H1 (cell line): ENCODE measurements around the gene PLCH2. TPM values are rescaled to one million over a fixed set of nuclear protein-coding genes. Genes with fewer than 3 reads are reported as not detected.

Experiments used
- CTCF ChIA-PET: fragments of 300-600 bp; sonication (Branson Sonifier 250); formaldehyde crosslinking; loops from one replicate; lab custom pipeline; 2021; ENCODE audit not compliant: partially characterized antibody; lab: Charles Lee
- POLR2A ChIA-PET: fragments of 300-600 bp; sonication (Branson Sonifier 250); formaldehyde crosslinking; loops from one replicate; lab custom pipeline; 2021; ENCODE audit warnings: inconsistent platforms; ENCODE audit not compliant: partially characterized antibody; lab: Charles Lee
- DNase-seq, 2 experiments: peaks; one replicate each; pipeline versions ENCODE4 v3.0.0 to v3.0.0-alpha.2; 2010 to 2022; ENCODE audit warnings: low spot score in 2 of 2, low read depth in 1 of 2, mixed read lengths in 1 of 2
- FAIRE-seq: peaks from 2 replicates; lab custom pipeline; 2011; peaks lifted over from hg19 to GRCh38; lab: Jason Lieb, UNC
- H2AFZ ChIP-seq: 2 replicates; pipeline ENCODE4 v1.8.1; 2012; ENCODE audit warnings: low read length, inconsistent platforms
- H2AK5ac ChIP-seq: 2 replicates; pipeline ENCODE4 v1.6.1; 2013; ENCODE audit warnings: low read depth, low read length
- H2BK120ac ChIP-seq: replicated peaks from 2 replicates; pipeline ENCODE3; 2013; ENCODE audit warnings: low read depth, low read length, inconsistent platforms
- H2BK12ac ChIP-seq: 2 replicates; pipeline ENCODE4 v1.6.1; 2013; ENCODE audit warnings: low read depth, low read length
- H2BK15ac ChIP-seq: 2 replicates; pipeline ENCODE4 v1.6.1; 2013; ENCODE audit warnings: low read length
- H2BK20ac ChIP-seq: 2 replicates; pipeline ENCODE4 v1.6.1; 2013; ENCODE audit warnings: low read length
- H2BK5ac ChIP-seq: 2 replicates; pipeline ENCODE4 v1.6.1; 2013; ENCODE audit warnings: low read depth, low read length
- H3K14ac ChIP-seq: 2 replicates; pipeline ENCODE4 v1.6.1; 2013; ENCODE audit warnings: inconsistent platforms; ENCODE audit not compliant: insufficient read length
- H3K18ac ChIP-seq: 2 replicates; pipeline ENCODE4 v1.6.1; 2013; ENCODE audit warnings: low read length; ENCODE audit errors: extremely low read depth
- H3K23ac ChIP-seq: 2 replicates; pipeline ENCODE4 v1.6.1; 2013; ENCODE audit warnings: inconsistent platforms; ENCODE audit not compliant: insufficient read length
- H3K23me2 ChIP-seq: 2 replicates; pipeline ENCODE4 v1.6.1; 2013; ENCODE audit warnings: low read depth, low read length
- H3K27ac ChIP-seq: 2 replicates; pipeline ENCODE4 v1.6.1; 2011; ENCODE audit warnings: low read depth, low read length, inconsistent platforms
- H3K27me3 ChIP-seq, 4 experiments: replicated peaks in 1 of 4; 1 replicate in 1 of 4; 2 replicates in 3 of 4; pipeline versions ENCODE4 v1.6.1 to v1.8.1; 2011 to 2013; ENCODE audit warnings: low read length in 3 of 4, mild to moderate bottlenecking in 3 of 4, inconsistent platforms in 2 of 4, mixed read lengths in 2 of 4, moderate library complexity in 1 of 4; ENCODE audit not compliant: control insufficient read depth in 3 of 4, insufficient read depth in 3 of 4; ENCODE audit errors: extremely low read depth in 1 of 4
- H3K36me3 ChIP-seq, 4 experiments: 2 replicates each; pipeline versions ENCODE4 v1.6.1 to v1.8.1; 2011 to 2013; ENCODE audit warnings: mild to moderate bottlenecking in 4 of 4, low read length in 3 of 4, moderate library complexity in 2 of 4, control low read depth in 1 of 4, inconsistent platforms in 1 of 4; ENCODE audit not compliant: insufficient read depth in 4 of 4, control insufficient read depth in 2 of 4
- H3K4ac ChIP-seq: replicated peaks from 2 replicates; pipeline ENCODE3; 2013; ENCODE audit warnings: low read length, low read depth, mixed read lengths, inconsistent platforms; ENCODE audit not compliant: insufficient read length
- H3K4me1 ChIP-seq, 4 experiments: replicated peaks in 1 of 4; 1 replicate in 1 of 4; 2 replicates in 3 of 4; pipeline versions ENCODE4 v1.6.1 to v1.8.1; 2011 to 2013; ENCODE audit warnings: low read length in 3 of 4, inconsistent platforms in 2 of 4, mixed read lengths in 1 of 4; ENCODE audit not compliant: insufficient read depth in 4 of 4, control insufficient read depth in 3 of 4
- H3K4me2 ChIP-seq, 2 experiments: 2 replicates each; pipeline versions ENCODE4 v1.6.1 to v1.8.1; 2011 to 2013; ENCODE audit warnings: low read depth in 2 of 2, low read length in 2 of 2, control low read depth in 1 of 2, inconsistent platforms in 1 of 2, mild to moderate bottlenecking in 1 of 2; ENCODE audit not compliant: insufficient read depth in 1 of 2
- H3K4me3 ChIP-seq, 4 experiments: fragments of 200-600, 300-600 bp in 1 of 4; sonication (generic), shearing (Covaris generic), sonication (Bioruptor Twin) in 1 of 4; 2 replicates each; pipeline versions ENCODE4 v1.5.1 to v1.8.1; 2011 to 2016; ENCODE audit warnings: low read length in 4 of 4, low read depth in 3 of 4, control low read depth in 2 of 4, inconsistent platforms in 2 of 4, mild to moderate bottlenecking in 2 of 4, mixed read lengths in 1 of 4, moderate library complexity in 1 of 4; ENCODE audit not compliant: insufficient read depth in 2 of 4; ENCODE audit errors: extremely low read depth in 1 of 4
- H3K56ac ChIP-seq: replicated peaks from 2 replicates; pipeline ENCODE3; 2013; ENCODE audit warnings: low read depth, mild to moderate bottlenecking, mixed read lengths, low read length, inconsistent platforms; ENCODE audit not compliant: insufficient read length
- H3K79me1 ChIP-seq: 2 replicates; pipeline ENCODE4 v1.6.1; 2013; ENCODE audit warnings: low read depth, low read length, control low read depth
- H3K79me2 ChIP-seq, 2 experiments: 2 replicates each; pipeline versions ENCODE4 v1.6.1 to v1.8.1; 2012 to 2013; ENCODE audit warnings: low read length in 2 of 2, mild to moderate bottlenecking in 2 of 2, inconsistent platforms in 1 of 2; ENCODE audit not compliant: insufficient read depth in 2 of 2, control insufficient read depth in 1 of 2
- H3K9ac ChIP-seq, 4 experiments: replicated peaks in 1 of 4; 1 replicate in 1 of 4; 2 replicates in 3 of 4; pipeline versions ENCODE4 v1.6.1 to v1.8.1; 2011 to 2013; ENCODE audit warnings: low read depth in 3 of 4, low read length in 3 of 4, control low read depth in 2 of 4, mild to moderate bottlenecking in 2 of 4, moderate library complexity in 2 of 4, inconsistent platforms in 1 of 4; ENCODE audit errors: extremely low read depth in 1 of 4
- H3K9me3 ChIP-seq, 2 experiments: 2 replicates each; pipeline versions ENCODE4 v1.6.1 to v1.8.1; 2012 to 2013; ENCODE audit warnings: mild to moderate bottlenecking in 2 of 2, moderate library complexity in 2 of 2, control low read depth in 1 of 2, inconsistent platforms in 1 of 2, low read depth in 1 of 2, low read length in 1 of 2, mixed read lengths in 1 of 2; ENCODE audit not compliant: insufficient read depth in 2 of 2
- H4K20me1 ChIP-seq, 2 experiments: replicated peaks in 1 of 2; 2 replicates each; pipeline versions ENCODE3 to v1.8.1; 2011 to 2013; ENCODE audit warnings: inconsistent platforms in 2 of 2, low read length in 2 of 2, mild to moderate bottlenecking in 1 of 2; ENCODE audit not compliant: insufficient read depth in 2 of 2, control insufficient read depth in 1 of 2
- H4K5ac ChIP-seq: 2 replicates; pipeline ENCODE4 v1.6.1; 2013; ENCODE audit warnings: low read length, low read depth, mixed read lengths, inconsistent platforms; ENCODE audit not compliant: insufficient read length
- H4K8ac ChIP-seq: 2 replicates; pipeline ENCODE4 v1.8.0; 2013; ENCODE audit warnings: mild to moderate bottlenecking, moderate library complexity, low read length, inconsistent platforms; ENCODE audit not compliant: insufficient read depth; ENCODE audit errors: extremely low read depth
- H4K91ac ChIP-seq: replicated peaks from 2 replicates; pipeline ENCODE3; 2013; ENCODE audit warnings: low read length, mixed read lengths, inconsistent platforms; ENCODE audit not compliant: insufficient read length
- CTBP2 ChIP-seq: IDR thresholded peaks from 2 replicates; pipeline ENCODE4 v1.7.0; 2011; ENCODE audit warnings: borderline replicate concordance, mild to moderate bottlenecking, moderate library complexity, mixed read lengths, low read length; ENCODE audit not compliant: insufficient read depth, insufficient read length
- EGR1 ChIP-seq: IDR thresholded peaks from 2 replicates; pipeline ENCODE4 v1.6.1; 2011; ENCODE audit warnings: low read depth, low read length, borderline replicate concordance
- FOSL1 ChIP-seq: IDR thresholded peaks from 2 replicates; pipeline ENCODE4 v1.6.1; 2011; ENCODE audit warnings: mild to moderate bottlenecking, low read depth, low read length, moderate library complexity; ENCODE audit not compliant: insufficient read depth
- KDM4A ChIP-seq: IDR thresholded peaks from one replicate; pipeline ENCODE4 v1.7.1; 2012; ENCODE audit warnings: low read depth, mild to moderate bottlenecking, moderate library complexity, low read length, inconsistent platforms; ENCODE audit not compliant: severe bottlenecking
- NANOG ChIP-seq: IDR thresholded peaks from 2 replicates; pipeline ENCODE4 v1.6.1; 2011; ENCODE audit warnings: low read length, low read depth, mild to moderate bottlenecking, inconsistent platforms; ENCODE audit not compliant: insufficient read depth, poor library complexity, severe bottlenecking
- SIRT6 ChIP-seq: IDR thresholded peaks from one replicate; pipeline ENCODE4 v1.7.1; 2012; ENCODE audit warnings: low read length, inconsistent platforms
- SUZ12 ChIP-seq: fragments of 200-600 bp; sonication (generic); IDR thresholded peaks from 2 replicates; pipeline ENCODE4 v1.6.1; 2012; ENCODE audit warnings: mild to moderate bottlenecking, inconsistent platforms, low read length, moderate library complexity, mixed read lengths
- TEAD4 ChIP-seq: IDR thresholded peaks from 2 replicates; pipeline ENCODE4 v1.6.1; 2012; ENCODE audit warnings: low read depth, low read length, inconsistent platforms, mixed read lengths
- WGBS, 2 experiments: shearing (Covaris generic) in 1 of 2; methylation state at CpG; one replicate each; pipeline versions ENCODE4 v1.1.6 to v1.1.7; 2013 to 2015; ENCODE audit warnings: low lambda C conversion rate in 2 of 2, mixed read lengths in 2 of 2, inconsistent platforms in 1 of 2, low coverage in 1 of 2, missing lambda C conversion rate in 1 of 2; ENCODE audit not compliant: insufficient replicate concordance in 2 of 2, insufficient coverage in 1 of 2, insufficient read length in 1 of 2; ENCODE audit errors: extremely low coverage in 1 of 2, missing lambda C conversion rate in 1 of 2; 5-methylcytosine and 5-hydroxymethylcytosine counted together
- polyA plus RNA-seq, 7 experiments: library from polyadenylated mRNA; depleted of rRNA in 3 of 7; stranded (reverse) in 5 of 7; unstranded in 2 of 7; fragments of >200 nt in 5 of 7; fragments of 200-250 nt in 2 of 7; gene quantifications; 1 replicate in 5 of 7; 2 replicates in 1 of 7; 4 replicates in 1 of 7; pipeline versions ENCODE4 v1.2.1 to v1.2.3, GENCODE V29; 2011 to 2013; ENCODE audit warnings: missing spikeins in 2 of 7, mixed read lengths in 2 of 7
- total RNA-seq: library from RNA; stranded (reverse); fragmentation: NEBNext Ultra II Directional; extraction: Animal tissue kit (Norgen Biotek cat#: 25700); gene quantifications from 2 replicates; pipeline ENCODE4 v1.2.1, GENCODE V29; 2021
- TF ChIP-seq, protein P1 (sequence below), 3 experiments: IDR thresholded peaks; 1 replicate in 2 of 3; 2 replicates in 1 of 3; pipeline versions ENCODE4 v1.5.1 to v1.6.1; 2011; ENCODE audit warnings: low read length in 3 of 3, mild to moderate bottlenecking in 3 of 3, inconsistent platforms in 2 of 3, low read depth in 1 of 3, moderate library complexity in 1 of 3; ENCODE audit not compliant: insufficient read depth in 1 of 3; ENCODE audit errors: control extremely low read depth in 1 of 3
- TF ChIP-seq, protein P2 (sequence below): IDR thresholded peaks from 2 replicates; pipeline ENCODE4 v1.6.1; 2011; ENCODE audit warnings: low read depth, mild to moderate bottlenecking, low read length; ENCODE audit not compliant: insufficient read depth

PLCH2 gene
- total and polyA plus RNA-seq, 2 of the 8 experiments (the other 6 are each of a cell fraction or from before 2014, with no cell fraction given) = 0.14 to 0.19 TPM

DNA sequence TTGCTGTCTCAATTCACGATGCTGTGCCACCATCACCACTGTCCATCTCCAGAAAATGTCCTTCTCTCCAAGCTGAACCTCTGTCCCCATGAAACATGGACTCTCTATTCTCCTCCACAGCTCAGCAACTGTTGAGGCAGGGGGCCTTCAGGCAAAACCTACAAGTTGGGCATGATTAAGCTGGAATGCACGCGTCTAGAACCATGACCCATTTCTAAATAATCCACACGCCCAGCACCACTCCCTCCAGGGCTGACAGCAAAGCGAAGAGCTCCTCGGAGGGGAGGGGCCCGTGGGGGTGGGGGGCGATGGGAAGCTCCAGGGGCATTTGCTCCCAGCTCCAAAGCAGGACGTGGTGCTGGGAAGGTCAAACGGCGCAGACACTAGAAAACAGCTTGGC, 57.3 kb downstream of the PLCH2 start:
- Histone ChIP-seq H3K4me2 (no peak overlapping the region), H3K4me3 (no peak overlapping the region), H2BK20ac (no peak overlapping the region), H3K56ac (no peak overlapping the region), H3K27me3 (peaks cover 17 to 84% (median 64%) of the 10 kb centered on the region in 4 experiments), H3K79me2 (no peaks in the 10 kb centered on the region), H3K18ac (no peak overlapping the region), H4K91ac (no peak overlapping the region), H3K23me2 (peaks cover 4% of the 10 kb centered on the region; the same call in 1 of the 2 replicates), H3K4me1 (peaks cover 0 to 24% (median 15%) of the 10 kb centered on the region in 4 experiments; a peak in 6 of 7 replicates), H2AK5ac (no peak overlapping the region), H2BK120ac (no peak overlapping the region), H3K79me1 (no peaks in the 10 kb centered on the region), H2BK12ac (no peak overlapping the region), H3K14ac (no peak overlapping the region), H4K8ac (no peak overlapping the region), H3K4ac (no peak overlapping the region), H2BK5ac (no peak overlapping the region), H2AFZ (no peak overlapping the region), H3K36me3 (no peaks in the 10 kb centered on the region), H3K9me3 (no peaks in the 10 kb centered on the region), H3K9ac (no peak overlapping the region), H2BK15ac (no peak overlapping the region), H3K23ac (no peak overlapping the region), H4K20me1 (peaks cover 0 to 10% of the 10 kb centered on the region in 2 experiments), H3K27ac (no peak overlapping the region), H4K5ac (no peak overlapping the region)
- FAIRE-seq (no peak), DNase-seq (no peak)
- POLR2A ChIA-PET = interaction anchor here (1.2 kb wide), 1 partner anchor 23 kb away, joined by 5 read pairs; no protein-coding TSS in a partner anchor
- WGBS, 2 experiments = 79% methylated on average over 11 of the region's 11 CpGs; no CpG with 5 or more reads in 1 of the 2 experiments
- CTCF ChIA-PET = interaction anchor here (1.3 to 3.7 kb wide), 5 partner anchors 11 to 56 kb away, joined by 3 to 16 read pairs (median 5); no protein-coding TSS in a partner anchor
- TF ChIP-seq CTBP2 = no peak
- no peak for TF ChIP-seq SIRT6
- no peak for TF ChIP-seq KDM4A
- no peak for TF ChIP-seq TEAD4
- no peak for TF ChIP-seq EGR1
- no peak for TF ChIP-seq NANOG
- TF ChIP-seq, protein P1, sequence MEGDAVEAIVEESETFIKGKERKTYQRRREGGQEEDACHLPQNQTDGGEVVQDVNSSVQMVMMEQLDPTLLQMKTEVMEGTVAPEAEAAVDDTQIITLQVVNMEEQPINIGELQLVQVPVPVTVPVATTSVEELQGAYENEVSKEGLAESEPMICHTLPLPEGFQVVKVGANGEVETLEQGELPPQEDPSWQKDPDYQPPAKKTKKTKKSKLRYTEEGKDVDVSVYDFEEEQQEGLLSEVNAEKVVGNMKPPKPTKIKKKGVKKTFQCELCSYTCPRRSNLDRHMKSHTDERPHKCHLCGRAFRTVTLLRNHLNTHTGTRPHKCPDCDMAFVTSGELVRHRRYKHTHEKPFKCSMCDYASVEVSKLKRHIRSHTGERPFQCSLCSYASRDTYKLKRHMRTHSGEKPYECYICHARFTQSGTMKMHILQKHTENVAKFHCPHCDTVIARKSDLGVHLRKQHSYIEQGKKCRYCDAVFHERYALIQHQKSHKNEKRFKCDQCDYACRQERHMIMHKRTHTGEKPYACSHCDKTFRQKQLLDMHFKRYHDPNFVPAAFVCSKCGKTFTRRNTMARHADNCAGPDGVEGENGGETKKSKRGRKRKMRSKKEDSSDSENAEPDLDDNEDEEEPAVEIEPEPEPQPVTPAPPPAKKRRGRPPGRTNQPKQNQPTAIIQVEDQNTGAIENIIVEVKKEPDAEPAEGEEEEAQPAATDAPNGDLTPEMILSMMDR (IDR thresholded peaks at IDR 0.05; ENCODE audit: control extremely low read depth in 1 of 3, insufficient read depth in 1 of 3, low read depth in 1 of 3, low read length in 3 of 3) = no peak
- TF ChIP-seq SUZ12 = no peak
- no peak for TF ChIP-seq FOSL1
- TF ChIP-seq, protein P2, sequence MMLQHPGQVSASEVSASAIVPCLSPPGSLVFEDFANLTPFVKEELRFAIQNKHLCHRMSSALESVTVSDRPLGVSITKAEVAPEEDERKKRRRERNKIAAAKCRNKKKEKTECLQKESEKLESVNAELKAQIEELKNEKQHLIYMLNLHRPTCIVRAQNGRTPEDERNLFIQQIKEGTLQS = no peak
